Lower leg skin (tissue), 3 donors: ENCODE measurements around the gene FOSL1.

Experiments
- CTCF ChIP-seq, 3 donors: fragments of 450-650 bp; IDR thresholded peaks; one replicate each; pipeline ENCODE4 v1.5.1; 2016; ENCODE audit warnings: antibody characterized with exemption in 3 of 3, mild to moderate bottlenecking in 3 of 3, moderate library complexity in 2 of 3
- POLR2A ChIP-seq, 2 donors: fragments of 450-650 bp; IDR thresholded peaks; one replicate each; pipeline ENCODE4 v1.6.1; 2016 to 2017; ENCODE audit warnings: antibody characterized with exemption in 2 of 2, mild to moderate bottlenecking in 1 of 2, moderate library complexity in 1 of 2

GRCh38 chr11:65944767-65945166 lies 44.6 kb upstream of the FOSL1 start:
- TF ChIP-seq CTCF (IDR thresholded peaks at IDR 0.05) (no peak), POLR2A (IDR thresholded peaks at IDR 0.05) (no peak)
